GM19238 (cell line): ENCODE data around the gene ANKRD40CL.
A peak's percentile ranks its signal among the peaks of the same experiment; 100 is the strongest.

Experiments
- DNase-seq: peaks from one replicate; pipeline ENCODE4 v3.0.0; 2011; ENCODE audit warnings: low spot score; ENCODE audit not compliant: insufficient read length

Gene ANKRD40CL

DNA sequence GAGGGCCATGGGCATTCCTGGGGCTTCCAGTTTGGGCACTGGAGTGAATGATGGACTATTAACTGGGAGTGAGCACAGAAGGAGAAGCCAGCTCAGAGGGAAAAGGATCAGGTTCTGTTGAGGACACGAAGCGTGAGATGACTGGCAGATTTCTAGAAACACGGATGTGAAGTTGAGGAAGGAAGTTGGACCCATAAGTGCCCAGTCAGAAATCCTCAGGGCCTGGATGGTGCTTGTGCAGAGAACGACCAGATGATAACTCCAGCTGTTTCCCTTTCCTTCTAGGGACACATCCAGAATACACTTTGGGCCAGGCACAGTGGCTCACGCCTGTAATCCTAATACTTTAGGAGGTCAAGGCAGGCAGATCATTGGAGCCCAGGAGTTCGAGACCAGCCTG, 23.3 kb upstream of the ANKRD40CL start:
- DNase-seq = no peak

DNA sequence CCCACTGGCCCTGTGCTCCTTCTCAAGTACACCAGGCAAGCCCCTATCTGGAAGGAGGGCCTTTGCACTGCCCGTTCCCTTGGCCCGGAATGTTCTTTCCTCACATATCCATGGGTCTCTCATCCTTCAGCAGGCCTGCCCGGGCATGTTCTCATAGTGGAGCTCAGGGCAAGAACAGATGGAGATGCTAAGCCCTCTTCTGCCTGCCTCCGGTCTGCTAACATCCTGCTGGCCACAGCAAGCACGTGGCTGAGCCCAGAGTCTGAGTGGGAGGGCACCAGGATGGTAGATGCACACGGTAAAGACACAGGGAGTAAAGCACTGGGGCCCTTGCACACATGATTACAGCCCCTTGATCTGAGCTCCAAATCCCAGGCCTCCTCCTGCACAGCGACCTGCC, 19.8 kb upstream of the ANKRD40CL start:
- no peak for DNase-seq

DNA sequence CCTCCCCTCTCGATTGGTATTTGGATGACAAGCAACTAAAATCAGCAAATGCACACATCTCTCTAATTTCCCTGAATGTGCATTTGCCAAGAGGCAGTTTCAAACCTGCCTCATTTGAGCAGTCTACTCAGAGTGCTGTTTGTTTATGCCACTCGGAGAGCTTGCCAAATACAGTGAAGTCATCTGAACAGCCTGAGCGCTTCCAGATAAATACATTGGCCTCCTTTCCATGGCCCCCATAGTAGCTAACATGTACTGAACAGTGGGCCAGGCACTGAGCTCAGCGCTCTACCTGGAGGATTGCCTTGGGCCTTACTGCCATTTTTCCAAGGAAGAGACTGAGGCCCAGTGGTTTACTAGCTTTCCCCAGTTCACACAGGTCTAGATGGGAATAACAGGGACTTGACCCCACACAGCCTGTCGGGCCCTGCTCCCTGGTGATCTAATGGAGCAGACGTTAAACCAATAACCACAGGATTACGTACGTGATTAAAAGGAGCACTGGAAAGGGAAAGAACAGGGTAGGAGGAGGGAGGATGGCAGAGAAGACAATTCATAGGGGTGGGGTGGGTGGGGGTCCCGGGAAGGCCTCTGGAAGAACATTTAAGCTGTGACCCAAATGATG, 18.7 kb upstream of the ANKRD40CL start:
- no peak for DNase-seq

DNA sequence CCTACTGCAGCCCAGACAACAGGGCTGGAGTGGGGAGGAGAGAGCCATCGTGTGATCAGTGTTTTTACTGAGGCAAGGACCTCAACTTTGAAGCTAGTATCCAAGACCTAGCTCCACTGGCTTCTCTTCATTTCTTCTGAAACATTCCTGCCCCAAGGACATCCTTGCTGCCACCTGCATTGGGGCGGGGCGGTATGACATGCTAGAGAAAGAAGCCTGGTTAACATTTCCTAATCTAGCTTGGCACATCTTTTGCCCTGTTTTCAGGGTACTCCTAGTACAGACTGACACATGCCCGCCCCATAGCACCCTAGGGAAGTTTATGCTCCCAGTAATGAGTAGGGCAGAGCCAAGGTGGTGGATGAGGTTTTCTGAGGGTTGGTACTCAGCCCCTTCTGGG, 17.8 kb upstream of the ANKRD40CL start:
- no peak for DNase-seq

DNA sequence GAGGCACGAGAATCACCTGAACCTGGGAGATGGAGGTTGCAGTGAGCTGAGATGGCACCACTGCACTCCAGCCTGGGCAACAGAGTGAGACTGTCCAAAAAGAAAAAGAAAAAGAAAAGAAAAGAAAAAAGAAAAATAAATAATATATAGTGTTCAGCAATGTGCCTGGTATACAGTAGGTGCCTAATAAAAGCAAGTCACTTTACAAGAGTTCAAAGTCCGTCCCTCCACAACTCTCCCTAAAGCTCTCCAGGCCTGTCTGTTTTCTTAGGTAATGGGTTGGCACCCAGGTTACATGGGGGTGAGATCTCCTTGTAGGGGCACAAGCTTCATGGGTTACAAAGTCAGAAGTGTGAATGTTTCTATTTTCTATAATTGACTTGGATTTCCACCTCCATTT, 16.6 kb upstream of the ANKRD40CL start:
- no peak for DNase-seq

DNA sequence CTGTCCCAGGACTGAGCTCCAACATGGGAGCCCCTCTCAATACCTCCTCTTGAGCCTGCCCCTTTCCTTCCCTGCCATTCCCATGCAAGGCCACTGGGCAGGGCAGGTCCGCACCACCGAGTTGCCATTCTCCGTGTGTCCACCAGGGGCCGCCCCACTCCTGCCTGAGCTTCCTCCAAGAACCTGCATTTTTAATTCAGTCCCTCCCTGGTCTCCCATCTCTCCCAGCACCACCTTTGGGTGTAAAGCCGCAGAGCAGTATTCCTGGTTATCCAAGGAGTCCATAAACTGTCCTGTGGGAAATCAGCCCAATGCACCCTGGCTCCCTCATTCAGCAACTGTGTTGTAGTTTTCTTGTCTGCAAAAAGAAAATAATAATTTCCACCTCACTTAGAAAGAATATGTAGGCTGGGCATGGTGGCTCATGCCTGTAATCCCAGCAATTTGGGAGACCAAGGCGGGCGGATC, 15.9 kb upstream of the ANKRD40CL start:
- peak; percentile 88 for DNase-seq

DNA sequence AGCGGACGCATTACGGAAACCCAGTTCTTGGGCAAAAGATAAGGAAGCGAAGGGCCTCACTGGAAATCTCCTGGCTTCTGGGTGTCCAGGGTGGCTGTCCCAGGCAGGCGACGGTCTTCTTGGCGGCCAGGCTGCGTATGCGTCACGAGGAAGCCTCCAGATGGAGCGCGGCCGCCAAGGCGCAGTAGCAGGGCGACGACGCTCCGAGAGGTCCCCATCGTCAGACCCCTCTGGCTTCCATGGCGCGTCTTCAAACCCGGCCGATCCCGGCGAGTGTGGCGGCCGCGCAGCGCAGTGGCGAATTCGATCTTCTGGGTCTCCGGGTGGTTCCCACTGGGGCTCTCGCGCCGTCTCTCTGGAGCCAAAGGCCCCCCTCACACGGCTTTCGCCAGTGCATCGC, 13.8 kb upstream of the ANKRD40CL start:
- DNase-seq = no peak

DNA sequence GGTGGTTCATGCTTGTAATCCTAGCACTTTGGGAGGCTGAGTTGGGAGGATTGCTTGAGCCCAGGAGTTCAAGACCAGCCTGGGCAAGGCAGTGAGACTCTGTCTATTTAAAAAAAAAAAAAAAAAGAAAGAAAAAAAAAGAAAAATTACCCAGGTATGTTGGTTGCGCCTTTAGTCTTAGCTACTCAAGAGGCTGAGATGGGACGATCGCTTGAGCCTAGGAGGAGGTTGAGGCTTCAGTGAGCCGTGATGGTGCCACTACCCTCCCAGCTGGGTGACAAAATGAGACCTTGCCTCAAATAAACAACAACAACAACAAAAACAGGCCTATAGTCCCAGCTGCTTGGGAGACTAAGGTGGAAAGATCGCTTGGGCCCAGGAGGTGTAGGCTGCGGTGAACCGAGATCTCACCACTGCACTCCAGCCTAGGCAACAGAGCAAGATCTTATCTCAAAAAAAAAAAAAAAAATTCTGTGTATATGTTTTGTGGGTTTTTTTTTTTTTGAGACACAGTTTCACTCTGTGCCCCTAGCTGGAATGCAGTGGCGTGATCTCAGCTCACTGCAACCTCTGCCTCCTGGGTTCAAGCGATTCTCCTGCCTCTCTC, 12.5 kb upstream of the ANKRD40CL start:
- DNase-seq = no peak

DNA sequence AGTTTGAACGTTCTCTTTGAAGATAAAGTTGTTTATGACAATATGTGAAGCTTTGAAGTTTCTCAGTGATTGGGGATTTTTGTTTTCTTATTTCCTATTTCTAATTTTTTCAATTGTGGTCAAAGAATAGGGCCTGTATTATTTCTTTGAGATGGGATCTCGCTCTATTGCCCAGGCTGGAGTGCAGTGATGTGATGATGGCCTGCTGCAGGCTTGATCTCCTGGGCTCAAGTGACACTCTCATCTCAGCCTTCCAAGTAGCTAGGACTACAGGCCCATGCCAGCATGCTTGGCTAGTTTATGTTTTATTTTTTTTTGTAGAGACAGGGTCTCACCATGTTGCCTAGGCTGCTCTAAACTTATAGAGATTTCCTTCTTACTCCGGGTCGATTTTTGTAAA, 11.7 kb upstream of the ANKRD40CL start:
- DNase-seq = no peak

DNA sequence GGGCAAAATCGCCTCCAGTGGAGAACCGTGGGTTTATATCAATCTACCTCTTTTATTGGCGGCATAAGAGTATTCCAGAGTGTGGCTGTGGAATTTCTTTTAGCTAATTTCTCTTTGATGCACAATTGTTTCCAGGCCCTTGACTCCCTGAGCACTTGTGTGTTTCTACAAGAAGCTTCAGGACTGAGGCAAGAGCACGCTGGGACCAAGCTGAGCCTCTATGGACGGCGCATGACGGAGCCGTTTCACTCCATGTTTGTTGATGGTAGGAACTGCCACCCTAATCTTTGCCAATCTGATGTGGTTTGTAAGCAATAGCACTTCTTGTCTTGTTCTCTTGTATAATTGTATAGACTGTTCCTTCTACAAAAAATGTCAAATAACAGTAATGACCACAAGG, 11.2 kb upstream of the ANKRD40CL start:
- no peak for DNase-seq

DNA sequence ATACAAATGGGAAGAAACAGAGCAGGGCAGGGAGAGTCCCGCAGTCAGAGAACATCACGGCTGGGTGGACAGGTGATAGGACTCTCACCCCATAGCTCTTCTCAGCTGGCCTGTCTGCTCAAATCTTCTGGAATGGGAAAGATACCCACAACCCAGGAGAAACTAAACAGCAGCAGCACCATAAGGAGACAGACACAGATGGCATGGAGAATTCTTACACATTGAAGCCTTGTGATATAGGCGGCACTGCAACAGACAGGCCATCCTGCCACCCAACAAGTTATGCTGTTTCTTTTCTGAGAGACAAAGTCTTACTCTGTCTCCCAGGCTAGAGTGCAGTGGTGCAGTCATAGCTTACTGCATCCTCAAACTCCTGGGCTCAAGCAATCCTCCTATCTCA, 8.6 kb upstream of the ANKRD40CL start:
- DNase-seq = no peak

DNA sequence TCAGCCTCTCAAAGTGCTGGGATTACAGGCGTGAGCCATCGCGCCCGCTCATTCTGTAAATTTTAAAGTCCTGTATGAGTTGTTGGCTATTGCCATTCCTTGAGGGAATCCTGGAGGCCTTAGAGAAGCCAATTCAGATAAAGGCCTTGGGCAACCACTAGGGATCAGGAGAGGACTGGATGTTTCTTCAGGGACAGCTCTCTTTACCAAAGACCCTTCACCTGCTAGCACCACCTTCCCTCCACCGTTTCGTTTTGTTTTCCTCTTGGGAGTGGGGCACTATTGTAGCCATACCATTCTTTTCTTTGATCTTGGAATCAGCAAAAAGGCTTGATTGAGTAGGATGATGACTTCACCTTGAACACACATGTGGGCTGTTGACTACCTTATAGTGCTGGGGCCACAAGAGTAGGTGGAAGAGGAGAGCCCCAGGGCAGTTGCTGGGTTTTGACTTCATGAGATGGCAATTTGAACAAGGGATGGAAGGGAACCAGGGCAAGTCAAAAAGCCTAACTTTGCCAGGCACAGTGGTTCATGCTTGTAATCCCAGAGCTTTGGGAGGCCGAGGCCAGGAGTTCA, 7.0 kb upstream of the ANKRD40CL start:
- no peak for DNase-seq

DNA sequence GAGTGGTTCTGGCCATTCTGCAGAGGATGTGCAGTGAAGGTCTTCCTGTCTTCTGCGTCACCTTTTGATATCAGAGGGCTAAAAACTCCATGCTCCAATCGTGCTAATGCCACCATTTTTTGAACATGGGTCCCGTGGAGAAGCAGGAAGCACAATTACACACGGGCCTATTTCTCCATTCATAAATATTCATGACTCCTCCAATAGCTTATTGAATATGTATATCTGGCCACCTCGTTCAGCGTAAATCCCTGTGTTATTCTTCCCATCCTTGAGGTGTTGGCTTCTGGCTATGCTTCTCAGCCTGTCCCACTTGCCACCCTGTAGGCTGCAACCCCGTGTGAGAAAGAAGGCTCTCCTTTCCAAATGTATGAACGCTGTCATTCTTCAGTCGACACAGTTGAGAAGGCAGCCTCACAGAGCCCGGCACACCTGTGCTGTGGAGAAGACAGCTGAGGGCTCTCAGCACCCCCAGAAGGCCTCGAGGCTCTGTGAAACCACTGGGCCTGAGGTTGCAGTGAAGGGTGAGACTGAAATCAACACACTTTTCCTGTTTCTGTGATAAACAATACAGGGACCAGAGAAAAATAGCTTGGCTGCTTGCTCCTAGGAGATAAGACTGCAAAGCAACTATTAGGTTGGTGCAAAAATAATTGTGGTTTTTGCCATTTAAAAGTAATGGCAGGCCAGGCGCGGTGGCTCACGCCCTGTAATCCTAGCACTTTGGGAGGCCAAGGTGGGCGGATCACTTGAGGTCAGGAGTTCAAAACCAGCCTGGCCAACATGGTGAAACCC, 4.9 kb upstream of the ANKRD40CL start:
- no peak for DNase-seq

DNA sequence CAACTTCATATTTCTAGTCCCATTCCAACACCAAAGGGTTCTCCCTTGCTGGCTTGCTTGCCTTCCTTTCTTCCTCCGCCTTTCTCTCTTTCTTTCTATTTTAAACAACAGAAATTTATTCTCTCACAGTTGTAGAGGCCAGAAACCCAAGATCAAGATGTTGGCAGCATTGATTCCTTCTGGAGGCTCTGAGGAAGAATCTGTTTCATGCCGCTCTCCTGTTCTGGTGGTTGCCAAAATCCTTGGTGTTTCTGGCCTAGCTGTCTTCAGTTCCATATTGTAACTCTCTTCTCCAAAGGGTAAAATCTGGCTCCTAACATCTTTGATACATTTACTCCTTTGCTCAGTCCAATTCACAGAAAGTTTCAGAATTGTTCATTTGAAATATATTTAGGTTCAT, 3.0 kb upstream of the ANKRD40CL start:
- DNase-seq = no peak

DNA sequence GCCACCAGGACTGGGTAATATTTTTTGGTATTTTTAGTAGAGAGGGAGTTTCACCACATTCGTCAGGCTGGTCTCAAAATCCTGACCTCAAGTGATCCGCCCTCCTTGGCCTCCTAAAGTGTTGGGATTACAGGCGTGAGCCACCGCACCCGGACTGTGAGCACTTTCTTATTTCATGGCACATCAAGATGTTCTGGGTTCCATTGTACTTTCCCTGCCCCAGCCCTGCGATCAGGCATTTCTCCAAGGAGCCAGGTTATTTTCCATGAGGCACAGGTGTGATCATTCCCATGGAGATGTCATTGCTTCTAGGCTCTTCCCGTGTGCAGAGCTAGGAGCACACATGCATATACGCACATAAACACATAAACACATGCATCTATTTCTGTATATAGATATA, 2.6 kb upstream of the ANKRD40CL start:
- no peak for DNase-seq

DNA sequence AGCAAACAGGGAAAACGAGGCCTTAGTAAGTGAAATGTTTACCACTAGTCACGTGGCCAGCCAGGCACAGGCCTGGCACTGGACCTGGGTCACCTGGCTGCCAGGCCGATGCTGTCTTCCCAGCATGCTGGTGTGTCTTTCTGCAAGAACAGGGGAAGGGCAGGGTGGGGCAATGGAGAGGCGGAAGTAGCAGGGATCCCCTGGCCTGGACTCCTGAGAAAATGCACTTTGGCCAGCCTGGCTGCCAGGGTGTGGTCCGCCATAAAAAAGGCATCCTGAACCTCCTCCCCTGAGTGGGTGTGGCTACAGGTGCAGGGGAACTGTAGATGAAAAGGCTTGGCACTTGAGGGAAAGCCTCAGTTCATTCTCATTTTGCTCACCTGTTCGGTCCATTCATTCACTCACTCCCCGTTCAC, 1.0 kb upstream of the ANKRD40CL start:
- DNase-seq = no peak

DNA sequence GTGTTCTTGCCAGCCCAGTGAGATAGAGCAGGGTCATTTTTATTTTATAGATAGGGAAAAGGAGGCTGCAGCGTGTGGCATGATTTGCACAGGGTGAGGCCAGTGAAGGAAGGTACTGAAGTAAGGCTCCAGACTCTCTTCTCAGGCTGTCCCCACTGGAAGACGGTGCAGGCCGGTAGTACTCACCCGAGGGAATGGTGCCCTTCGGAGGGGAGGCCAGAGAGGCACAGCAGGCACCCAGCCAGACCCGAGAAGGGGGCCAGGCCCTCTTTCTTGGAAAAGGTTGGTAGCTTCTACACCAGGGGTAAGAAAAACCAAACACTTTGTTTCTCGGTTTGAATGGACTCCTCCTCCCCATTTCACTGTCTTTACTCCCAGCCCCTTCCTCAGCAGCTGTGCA, 288 bp downstream of the ANKRD40CL start:
- DNase-seq = no peak

DNA sequence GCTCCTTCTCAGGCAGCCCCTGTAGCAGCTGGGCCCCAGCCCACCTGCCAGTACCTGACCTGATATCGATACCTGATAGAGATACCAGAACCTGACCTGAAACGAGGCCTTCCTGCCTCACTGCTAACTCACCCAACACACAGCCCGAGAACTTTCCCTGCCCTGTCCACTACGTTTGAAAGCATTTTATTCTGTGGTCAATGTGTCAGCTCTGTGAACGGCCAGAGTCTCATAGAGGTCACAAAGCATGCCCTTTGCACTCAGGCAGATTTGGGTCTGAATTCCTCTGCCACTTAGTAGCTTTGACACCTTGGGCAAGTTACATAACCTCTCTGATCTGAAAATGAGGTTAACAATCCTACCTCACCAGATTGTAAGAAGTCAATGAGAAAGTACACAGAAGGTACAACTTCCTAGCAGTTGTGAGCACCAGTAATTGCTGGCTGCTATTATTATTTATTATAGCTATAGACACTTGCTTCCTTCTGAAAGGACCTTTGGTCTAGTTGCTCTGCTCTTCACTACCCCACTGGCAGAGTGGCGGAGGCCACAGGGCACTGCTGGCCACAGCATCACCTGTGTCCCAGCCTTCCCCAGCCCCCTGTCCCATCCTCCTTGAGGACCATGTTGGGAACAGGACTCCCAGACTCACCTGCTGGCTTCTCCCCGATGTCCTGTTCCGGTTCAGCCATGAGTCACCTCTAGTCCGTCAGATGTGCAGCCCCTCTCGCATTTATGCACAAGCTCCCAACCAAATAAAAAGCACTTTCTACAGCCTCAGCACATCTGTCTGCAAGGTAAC, 895 bp downstream of the ANKRD40CL start:
- no peak for DNase-seq

DNA sequence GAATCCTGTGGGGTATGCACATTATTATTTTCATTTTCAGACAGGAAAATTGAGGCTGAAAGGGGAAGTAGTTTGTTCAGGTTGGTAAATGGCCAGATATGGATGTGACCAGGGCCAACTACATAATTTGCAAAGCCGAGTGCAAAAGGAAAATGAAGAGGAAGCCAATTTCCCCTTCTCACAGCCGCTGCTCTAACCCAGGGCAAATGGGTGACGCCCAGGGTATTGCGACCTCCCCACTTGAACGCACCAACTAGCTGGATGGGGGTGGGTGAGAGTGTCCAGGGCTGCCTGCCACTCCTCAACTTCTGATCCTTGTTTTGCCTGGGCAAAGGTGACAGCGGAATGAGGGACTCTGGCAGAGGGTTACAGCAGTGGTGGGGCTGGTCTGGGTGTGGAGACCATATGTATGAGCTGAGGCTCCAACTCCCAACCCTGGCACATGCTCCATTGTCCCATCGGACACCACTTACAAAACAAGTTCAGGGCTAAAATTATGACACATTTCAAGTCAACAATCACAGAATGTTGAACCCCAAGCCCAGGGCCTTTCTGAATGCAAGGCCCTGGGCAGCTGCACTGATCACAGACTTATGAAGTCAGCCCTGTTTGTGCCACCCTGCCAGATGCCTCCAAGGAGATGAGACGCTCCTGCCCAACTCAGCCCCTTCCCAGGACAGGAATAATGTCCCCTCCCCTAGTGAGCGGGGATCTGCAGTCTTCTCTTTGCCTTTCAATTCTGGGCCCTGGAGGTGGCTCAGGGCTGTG, 1.7 kb downstream of the ANKRD40CL start:
- DNase-seq = peak; percentile 35

DNA sequence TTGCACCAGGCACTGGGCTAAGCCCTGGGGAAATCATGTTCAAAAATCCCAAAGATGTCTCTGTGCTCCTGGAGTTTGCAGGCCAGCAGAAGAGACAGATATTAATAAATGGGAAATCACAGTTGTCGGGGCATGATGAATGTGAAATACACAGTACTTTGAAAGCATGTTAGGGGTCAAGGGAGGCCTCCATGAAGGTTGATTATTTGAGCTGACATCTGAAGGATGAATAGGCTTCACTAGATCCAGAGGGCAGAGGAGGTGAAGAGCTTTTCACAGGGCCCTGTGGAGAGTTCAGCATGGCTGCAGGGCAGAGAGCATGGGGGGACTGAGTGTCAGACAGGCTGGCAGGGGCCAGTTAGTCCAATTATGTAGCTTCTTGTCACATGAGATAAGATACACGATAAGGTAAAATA, 2.6 kb downstream of the ANKRD40CL start:
- no peak for DNase-seq
